K562 (cell line): Measurements from ENCODE around the gene CATSPER1. TPM values are rescaled to one million over a fixed set of nuclear protein-coding genes. Genes with fewer than 3 reads are reported as not detected.

ENCODE experiments used
- ARID2 ChIP-seq: fragments of 450-650 bp; IDR thresholded peaks from 2 replicates; pipeline ENCODE4 v1.6.1; 2017; ENCODE audit warnings: antibody characterized with exemption, mild to moderate bottlenecking
- CHD4 ChIP-seq: fragments of 200-600 bp; sonication (generic); IDR thresholded peaks from 3 replicates; pipeline ENCODE4 v1.6.1; 2012; ENCODE audit warnings: low read depth, mild to moderate bottlenecking, mixed read lengths, low read length, inconsistent platforms; ENCODE audit not compliant: insufficient read depth, insufficient replicate concordance, poor library complexity, severe bottlenecking
- CUX1 ChIP-seq: fragments of 200-800 bp; sonication (Bioruptor generic); IDR thresholded peaks from 2 replicates; pipeline ENCODE4 v1.6.1; 2016; ENCODE audit warnings: missing genetic modification characterization, missing compliant biosample characterization
- EHMT2 ChIP-seq: fragments of 450-650 bp; IDR thresholded peaks from 2 replicates; pipeline ENCODE4 v1.6.1; 2018; ENCODE audit warnings: antibody characterized with exemption
- GTF2F1 ChIP-seq: IDR thresholded peaks from 2 replicates; pipeline ENCODE4 v1.6.1; 2011; ENCODE audit warnings: low read depth, low read length, improper control_type of control experiment
- IRF2 ChIP-seq: sonication (generic); formaldehyde crosslinking; IDR thresholded peaks from 2 replicates; pipeline ENCODE4 v1.8.1; 2022; ENCODE audit warnings: mild to moderate bottlenecking, missing genetic modification reagents
- KLF6 ChIP-seq: fragments of 250-450 bp; sonication (Bioruptor Pico); IDR thresholded peaks from 2 replicates; pipeline ENCODE4 v1.4.0; 2020; ENCODE audit warnings: mild to moderate bottlenecking, moderate library complexity, borderline replicate concordance
- POLR2AphosphoS2 ChIP-seq: IDR thresholded peaks from 2 replicates; pipeline ENCODE4 v1.6.1; 2012; ENCODE audit warnings: low read length, improper control_type of control experiment
- SLC30A9 ChIP-seq: fragments of 250-450 bp; sonication (Bioruptor Pico); IDR thresholded peaks from 2 replicates; pipeline ENCODE4 v1.8.0; 2022; ENCODE audit warnings: mild to moderate bottlenecking, moderate library complexity
- ZNF311 ChIP-seq: fragments of 250-450 bp; sonication (Bioruptor Pico); IDR thresholded peaks from 2 replicates; pipeline ENCODE4 v1.4.0; 2020; ENCODE audit warnings: mild to moderate bottlenecking, moderate library complexity
- ZNF407 ChIP-seq: fragments of 450-650 bp; IDR thresholded peaks from 2 replicates; pipeline ENCODE4 v1.6.1; 2016; ENCODE audit warnings: low read depth
- ZNF740 ChIP-seq, 3 experiments: fragments of 200-800 bp in 1 of 3; sonication (Bioruptor generic) in 1 of 3; sonication (generic) in 1 of 3; formaldehyde crosslinking in 1 of 3; IDR thresholded peaks; 2 replicates each; pipeline versions ENCODE4 v1.6.1 to v1.8.0; 2016 to 2022; ENCODE audit warnings: mild to moderate bottlenecking in 2 of 3, missing compliant biosample characterization in 2 of 3, missing genetic modification characterization in 2 of 3, missing genetic modification reagents in 1 of 3
- polyA plus RNA-seq, 8 experiments: library from polyadenylated mRNA; depleted of rRNA in 4 of 8; stranded (reverse) in 5 of 8; unstranded in 3 of 8; fragments of >200 nt; fragmentation: Nextera tagmentation in 2 of 8; fragmentation: Illumina TruSeq in 1 of 8; extraction: Ambion mirVana in 2 of 8; extraction: Trizol in 1 of 8; gene quantifications; 2 replicates each; pipeline versions ENCODE4 v1.2.1 to v1.2.3, GENCODE V29; 2011 to 2014; ENCODE audit warnings: inconsistent platforms in 1 of 8, missing spikeins in 1 of 8
- total RNA-seq, 7 experiments: library from RNA; depleted of rRNA in 6 of 7; stranded (reverse); fragments of >200 nt in 6 of 7; fragmentation: Illumina TruSeq in 2 of 7; extraction: Trizol in 2 of 7; gene quantifications; 2 replicates each; pipeline versions ENCODE4 v1.2.1 to v1.2.3, GENCODE V29; 2011 to 2021; ENCODE audit warnings: low replicate concordance in 1 of 7

CATSPER1 gene
- total and polyA plus RNA-seq, 9 of the 15 experiments (the other 6 are each of a cell fraction or from before 2014, with no cell fraction given), result 0.21 to 3.3 (median 0.76) TPM

- TF ChIP-seq CUX1 (CRISPR knock-in tag) (no peak), ZNF311 (no peak), ZNF407 (no peak), SLC30A9 (no peak), ARID2 (peak; percentile 96), CHD4 (no peak), IRF2 (CRISPR knock-in tag) (no peak), EHMT2 (no peak), KLF6 (CRISPR knock-in tag) (no peak), GTF2F1 (no peak), ZNF740 (CRISPR knock-in tag; IDR thresholded peaks at IDR 0.05) (no peak), ZNF740 (tag; IDR thresholded peaks at IDR 0.05) (no peak), POLR2AphosphoS2 (no peak)
Observed at GRCh38 chr11:65988791-65989592, 37.3 kb downstream of the CATSPER1 start (continued).
